ENCODE data around the gene NPTXR. TPM values are rescaled to one million over a fixed set of nuclear protein-coding genes. Genes with fewer than 3 reads are reported as not detected.

The NPTXR gene
- total and polyA plus RNA-seq, 2 donors (not counting 3 experiments of a cell fraction or from before 2014, with no cell fraction given), result 0.37 to 0.73 TPM

DNA sequence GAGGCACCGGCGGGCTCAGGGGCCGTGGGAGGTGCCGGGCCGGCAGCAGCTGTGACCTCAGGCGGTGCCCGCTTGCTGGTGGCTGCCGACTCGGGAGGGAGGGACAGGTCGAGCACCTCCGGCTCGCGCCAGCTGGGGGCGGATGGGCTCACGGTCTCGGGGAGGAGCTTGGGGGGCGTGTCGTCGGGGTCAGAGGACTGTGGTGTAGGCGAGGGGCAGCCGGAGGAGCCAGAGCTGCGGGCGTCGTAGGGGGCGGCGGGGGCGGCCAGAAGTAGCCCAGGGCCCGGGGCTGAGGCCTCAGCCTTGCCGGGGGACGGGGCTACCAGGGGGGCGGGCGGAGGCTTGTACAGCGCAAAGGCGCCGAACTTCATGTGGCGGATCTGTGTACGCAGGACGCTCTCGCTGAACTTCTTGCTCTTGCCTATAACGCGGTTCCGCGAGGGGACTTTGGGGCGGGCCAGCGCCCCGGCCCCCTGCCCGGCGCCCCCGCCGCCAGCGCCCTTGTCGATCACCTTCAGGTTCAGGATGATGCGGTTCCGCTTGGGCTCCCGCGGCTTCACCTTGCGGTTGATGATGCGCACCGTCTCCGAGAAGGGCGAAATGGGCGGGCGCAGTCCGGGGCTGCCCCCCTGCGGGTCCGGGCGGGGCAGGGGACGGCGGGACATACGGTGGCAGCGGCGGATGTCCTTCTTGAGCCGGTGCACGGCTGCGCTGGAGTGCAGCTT, 22.7 kb upstream of the NPTXR start:
- H4K20me1 ChIP-seq (replicated peaks; ENCODE audit: control insufficient read depth, extremely low read depth, insufficient read depth, low read length), result no peaks in the 10 kb centered on the region
- CTCF ChIA-PET, result interaction anchor here (6.3 to 7.0 kb wide), 2 partner anchors 98 kb away, joined by 63 to 131 read pairs; no protein-coding TSS in a partner anchor
- no peak for FAIRE-seq

More for the DNA sequence above, 22.7 kb upstream of the NPTXR start:
- Histone ChIP-seq H3K27me3 (ENCODE audit: control insufficient read depth in 2 of 2, insufficient read depth in 2 of 2, low read length in 2 of 2) (no peaks in the 10 kb centered on the region), H3K4me2 (ENCODE audit: insufficient read depth, low read length) (no peak overlapping the region), H3K9me3 (replicated peaks; ENCODE audit: control insufficient read depth, insufficient read depth, low read length) (no peaks in the 10 kb centered on the region), H2AFZ (ENCODE audit: low read depth, low read length) (no peak overlapping the region), H3K4me1 (ENCODE audit: control insufficient read depth, extremely low read depth, insufficient read depth, low read length) (peaks cover 30% of the 10 kb centered on the region), H3K9me1 (replicated peaks; ENCODE audit: control insufficient read depth, extremely low read depth, insufficient read depth, low read length) (no peaks in the 10 kb centered on the region), H3K4me3 (replicated peaks in 1 of 3; ENCODE audit: insufficient read depth in 1 of 3, low read depth in 1 of 3, low read length in 3 of 3) (no peak overlapping the region), H3K9ac (replicated peaks; ENCODE audit: extremely low read depth, insufficient read depth, low read length) (no peak overlapping the region), H3K79me2 (ENCODE audit: control insufficient read depth, insufficient read depth, low read length) (peaks cover 20% of the 10 kb centered on the region), H3K36me3 (ENCODE audit: control insufficient read depth in 2 of 2, extremely low read depth in 1 of 2, insufficient read depth in 2 of 2, low read length in 2 of 2) (peaks cover 3 to 5% of the 10 kb centered on the region in 2 experiments), H3K27ac (ENCODE audit: insufficient read depth, low read depth, low read length) (no peak overlapping the region)
- intact Hi-C loops (cut with micrococcal nuclease), result no loop called here
- no peak for DNase-seq (ENCODE audit: low read depth, low spot score)
- TF ChIP-seq, protein P1, sequence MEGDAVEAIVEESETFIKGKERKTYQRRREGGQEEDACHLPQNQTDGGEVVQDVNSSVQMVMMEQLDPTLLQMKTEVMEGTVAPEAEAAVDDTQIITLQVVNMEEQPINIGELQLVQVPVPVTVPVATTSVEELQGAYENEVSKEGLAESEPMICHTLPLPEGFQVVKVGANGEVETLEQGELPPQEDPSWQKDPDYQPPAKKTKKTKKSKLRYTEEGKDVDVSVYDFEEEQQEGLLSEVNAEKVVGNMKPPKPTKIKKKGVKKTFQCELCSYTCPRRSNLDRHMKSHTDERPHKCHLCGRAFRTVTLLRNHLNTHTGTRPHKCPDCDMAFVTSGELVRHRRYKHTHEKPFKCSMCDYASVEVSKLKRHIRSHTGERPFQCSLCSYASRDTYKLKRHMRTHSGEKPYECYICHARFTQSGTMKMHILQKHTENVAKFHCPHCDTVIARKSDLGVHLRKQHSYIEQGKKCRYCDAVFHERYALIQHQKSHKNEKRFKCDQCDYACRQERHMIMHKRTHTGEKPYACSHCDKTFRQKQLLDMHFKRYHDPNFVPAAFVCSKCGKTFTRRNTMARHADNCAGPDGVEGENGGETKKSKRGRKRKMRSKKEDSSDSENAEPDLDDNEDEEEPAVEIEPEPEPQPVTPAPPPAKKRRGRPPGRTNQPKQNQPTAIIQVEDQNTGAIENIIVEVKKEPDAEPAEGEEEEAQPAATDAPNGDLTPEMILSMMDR (IDR thresholded peaks at IDR 0.05; ENCODE audit: extremely low read depth in 1 of 2, insufficient read depth in 1 of 2, low read depth in 1 of 2, low read length in 2 of 2), result no peak
- TF ChIP-seq MYC (IDR thresholded peaks at IDR 0.05; ENCODE audit: low read depth, low read length) (no peak), POLR2AphosphoS5 (IDR thresholded peaks at IDR 0.05; ENCODE audit: insufficient read depth, low read depth, low read length) (no peak), GATA2 (IDR thresholded peaks at IDR 0.05; ENCODE audit: insufficient read depth, insufficient read length, low read depth, low read length) (no peak), JUN (IDR thresholded peaks at IDR 0.05; ENCODE audit: borderline replicate concordance, insufficient read depth, insufficient read length, low read depth) (no peak), FOS (IDR thresholded peaks at IDR 0.05; ENCODE audit: borderline replicate concordance, insufficient read depth, low read length) (no peak), POLR2A (IDR thresholded peaks at IDR 0.05; ENCODE audit: low read depth, low read length) (no peak), EZH2 (IDR thresholded peaks at IDR 0.05; ENCODE audit: borderline replicate concordance, low read depth, low read length, severe bottlenecking) (no peak)
- TF ChIP-seq, protein P2, sequence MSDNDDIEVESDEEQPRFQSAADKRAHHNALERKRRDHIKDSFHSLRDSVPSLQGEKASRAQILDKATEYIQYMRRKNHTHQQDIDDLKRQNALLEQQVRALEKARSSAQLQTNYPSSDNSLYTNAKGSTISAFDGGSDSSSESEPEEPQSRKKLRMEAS (IDR thresholded peaks at IDR 0.05; ENCODE audit: insufficient read depth, insufficient read length), result no peak
- no TSS peak for BruUV-seq (replicated peaks)
- dilution Hi-C loops (cut with MboI; ENCODE audit: extremely low pct_ligation_motif_present, low sequenced_read_pairs), result no loop called here
- POLR2A ChIA-PET, result no interaction called here
